ENCODE data around the gene UBN1.

GRCh38 chr16:4890686-4891085, 43.4 kb downstream of the UBN1 start:
- TF ChIP-seq CTCF (IDR thresholded peaks at IDR 0.05; ENCODE audit: insufficient read depth, low read length, poor library complexity, severe bottlenecking) (no peak), EZH2phosphoT487 (conservative IDR thresholded peaks at IDR 0.05; ENCODE audit: low read length) (no peak)

Data from SU-DHL-6 (cell line).